GM18502 (cell line): ENCODE results near the gene CCDC148.

Experiments
- ATAC-seq: cut with Tn5 transposase; IDR thresholded peaks from one replicate; pipeline ENCODE4 v1.9.1; 2021; ENCODE audit warnings: mild to moderate bottlenecking; ENCODE audit not compliant: unreplicated experiment, poor library complexity

Gene CCDC148

DNA sequence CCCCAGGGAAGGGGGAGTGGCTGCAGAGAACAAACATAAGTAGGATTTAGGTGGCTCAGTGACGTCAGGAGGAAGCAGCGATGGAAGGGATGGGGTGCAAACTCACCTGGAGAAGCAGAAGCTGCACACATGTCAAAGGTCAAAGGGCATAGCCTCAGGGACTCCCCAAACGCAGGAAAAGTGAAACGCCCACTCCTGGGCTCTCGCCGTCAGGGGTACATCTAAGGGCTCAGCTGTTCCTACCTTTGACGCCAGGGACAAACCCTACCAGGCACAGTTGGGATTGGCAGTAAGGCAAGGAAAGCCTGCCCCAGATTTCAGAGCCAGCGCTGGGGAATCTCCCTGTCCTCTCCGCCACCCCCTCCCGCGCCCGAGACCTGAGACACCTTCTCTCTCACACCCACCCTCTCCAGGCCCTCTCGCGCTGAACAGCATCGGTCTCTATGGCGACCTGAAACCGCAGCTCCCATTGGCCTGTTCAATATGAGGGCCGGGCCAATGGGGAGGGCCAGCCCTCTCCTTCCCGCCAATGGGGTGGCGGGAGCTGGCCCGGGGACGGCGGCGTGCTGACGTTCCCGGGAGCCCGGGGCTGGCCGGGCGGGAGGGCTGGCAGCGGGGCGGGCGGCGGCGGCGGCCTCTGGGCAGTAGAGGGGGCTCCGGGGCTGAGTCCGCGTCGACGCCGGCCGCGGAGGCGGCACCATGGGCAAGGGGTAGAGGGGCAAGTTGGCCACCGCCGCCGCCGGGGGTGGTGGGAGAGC lies at the start of gene CCDC148, which contains the start of gene PKP4:
Gene CCDC148, minus strand, starts transcription at position 445 of the 758 bp plus-strand sequence. Its CDS starts 314 bp downstream, at position 131.
Gene PKP4, plus strand, starts transcription at position 644 of the 758 bp plus-strand sequence. CDS start 76,233 bp downstream, outside the sequence.
- ATAC-seq, result peak; percentile 93

DNA sequence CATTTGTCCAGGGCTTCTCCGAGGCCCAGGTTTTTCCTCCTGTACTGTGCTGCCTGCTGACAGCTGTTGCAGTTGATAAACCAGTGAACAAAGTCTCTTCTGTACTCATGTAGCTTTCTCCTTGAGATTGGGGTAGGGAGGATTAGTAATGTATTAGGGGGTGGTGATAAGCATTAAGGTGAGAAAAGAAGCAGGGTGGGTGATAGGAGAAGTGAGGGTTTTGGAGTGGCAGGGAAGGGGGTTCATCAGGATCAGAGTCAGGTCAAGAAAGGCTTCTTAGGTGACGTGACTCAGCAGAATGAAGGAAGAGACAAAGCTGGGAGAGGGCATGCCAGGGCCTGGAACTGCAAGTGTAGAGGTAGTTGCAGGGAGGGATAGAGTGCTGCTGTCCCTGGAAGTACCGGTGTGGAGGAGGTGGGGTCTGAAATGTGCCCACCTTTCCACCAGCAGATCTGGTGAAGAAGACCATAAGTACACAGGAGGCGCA lies 48.9 kb upstream of the CCDC148 start:
- no peak for ATAC-seq

DNA sequence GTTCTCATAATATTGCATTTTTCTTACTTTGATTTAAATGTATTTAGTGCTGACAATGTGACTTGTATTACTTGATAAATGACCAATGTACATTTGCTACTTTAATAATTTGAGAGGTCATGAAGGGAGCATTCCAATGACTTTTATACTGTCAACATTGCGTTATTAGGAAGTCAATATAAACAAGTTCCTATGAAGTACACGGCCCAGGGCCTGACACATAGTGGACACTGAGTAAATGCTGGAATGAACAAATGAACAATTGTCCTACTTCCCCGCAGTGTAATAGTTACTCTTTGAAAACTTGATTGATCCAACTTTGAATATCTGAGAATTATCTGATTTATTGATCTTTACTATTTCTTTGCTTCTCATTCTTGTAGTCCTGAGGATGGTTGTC lies 47.5 kb upstream of the CCDC148 start:
- ATAC-seq, result no peak

DNA sequence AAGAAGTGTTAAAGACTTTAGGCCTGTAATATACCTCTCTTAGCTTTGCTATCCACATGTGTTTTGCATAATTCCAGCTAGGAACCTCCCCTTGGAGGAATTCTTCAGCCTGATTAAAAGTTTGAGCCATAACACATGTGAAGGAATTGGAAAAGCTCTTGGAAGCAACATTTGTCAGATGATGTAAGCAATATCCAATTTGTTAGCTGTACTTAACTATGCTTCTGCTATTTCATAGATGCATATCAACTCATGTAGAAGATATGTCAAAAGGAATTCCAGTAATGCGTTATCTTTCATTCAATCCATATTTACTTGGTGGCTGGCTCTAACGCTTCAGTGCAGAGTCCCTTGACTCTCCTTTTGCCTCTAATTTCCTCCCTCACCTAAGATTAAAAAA lies 46.4 kb upstream of the CCDC148 start:
- no peak for ATAC-seq

DNA sequence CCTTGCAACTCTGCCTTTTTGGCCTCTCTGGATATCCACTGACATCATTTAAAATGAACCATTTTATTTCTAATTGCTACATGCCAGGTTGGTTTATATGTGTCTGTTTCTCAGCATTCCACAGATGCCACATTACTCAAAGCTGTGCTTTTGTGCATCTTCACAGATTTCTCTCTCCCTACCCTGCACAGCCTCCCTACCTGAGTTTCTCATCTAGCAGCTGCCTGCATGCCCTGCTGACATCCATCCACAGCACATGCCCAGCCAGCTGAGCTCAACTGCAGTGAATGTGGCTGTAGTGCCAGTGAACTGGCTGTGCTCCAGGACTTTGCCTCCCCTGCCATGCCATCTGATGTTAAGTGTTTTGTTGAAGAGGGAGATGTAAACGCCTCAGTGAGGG lies 44.7 kb upstream of the CCDC148 start:
- ATAC-seq, result no peak

DNA sequence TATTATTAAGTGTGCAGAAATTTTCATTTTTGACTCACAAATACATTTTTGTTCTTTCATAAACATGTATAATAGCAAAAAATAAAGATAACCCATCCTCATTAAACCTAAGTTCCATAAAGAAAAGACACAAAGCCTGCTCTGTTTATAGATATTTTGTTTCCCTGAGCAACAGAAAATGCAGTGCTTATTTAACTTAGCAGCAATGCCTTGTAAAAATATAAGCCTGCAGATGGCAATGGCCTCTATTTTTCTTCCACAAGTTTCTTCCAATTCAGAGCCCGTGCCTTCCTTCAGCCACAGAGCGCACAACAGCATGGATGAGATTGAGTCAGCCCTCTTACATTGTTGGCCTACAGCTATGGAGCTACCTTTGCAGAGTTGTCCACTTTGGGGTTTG lies 43.8 kb upstream of the CCDC148 start:
- ATAC-seq, result no peak

DNA sequence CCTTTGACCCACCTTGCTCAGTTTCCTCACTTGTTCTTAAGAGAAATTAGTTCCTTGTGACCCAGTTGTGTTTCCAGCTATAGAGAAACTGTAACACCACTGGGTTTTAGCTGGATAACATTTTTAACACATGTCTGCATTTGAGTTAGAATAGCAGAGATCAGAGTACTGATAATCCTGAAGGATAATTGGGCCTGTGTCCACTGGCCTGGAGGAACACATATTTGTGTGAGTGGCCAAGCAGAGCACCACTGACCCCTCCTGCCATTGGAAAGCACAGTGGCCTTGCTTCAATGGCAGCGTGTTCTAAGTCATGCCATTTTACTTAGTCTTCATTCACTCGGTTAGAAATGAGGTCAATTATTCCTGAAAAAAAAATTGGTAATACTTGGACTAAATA lies 42.8 kb upstream of the CCDC148 start:
- ATAC-seq, result no peak

DNA sequence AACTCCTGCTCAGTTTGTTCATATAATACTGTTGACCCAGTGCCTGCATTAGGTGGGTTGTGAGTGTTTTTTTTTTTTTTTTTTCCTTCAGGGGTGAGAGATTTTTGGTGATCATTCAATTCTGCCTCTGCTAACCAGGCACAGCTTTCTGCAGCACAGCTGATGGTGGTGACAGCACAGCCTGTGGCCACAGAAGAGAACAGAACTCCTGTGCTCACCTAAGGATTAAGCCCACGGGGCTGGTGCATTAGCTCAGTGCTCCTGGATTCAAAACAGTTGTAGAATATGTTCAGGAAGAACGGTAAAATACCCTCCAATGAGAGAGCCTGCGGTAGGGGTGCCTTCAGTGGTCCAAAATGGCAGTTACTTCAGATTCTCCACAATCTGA lies 42.2 kb upstream of the CCDC148 start:
- no peak for ATAC-seq

DNA sequence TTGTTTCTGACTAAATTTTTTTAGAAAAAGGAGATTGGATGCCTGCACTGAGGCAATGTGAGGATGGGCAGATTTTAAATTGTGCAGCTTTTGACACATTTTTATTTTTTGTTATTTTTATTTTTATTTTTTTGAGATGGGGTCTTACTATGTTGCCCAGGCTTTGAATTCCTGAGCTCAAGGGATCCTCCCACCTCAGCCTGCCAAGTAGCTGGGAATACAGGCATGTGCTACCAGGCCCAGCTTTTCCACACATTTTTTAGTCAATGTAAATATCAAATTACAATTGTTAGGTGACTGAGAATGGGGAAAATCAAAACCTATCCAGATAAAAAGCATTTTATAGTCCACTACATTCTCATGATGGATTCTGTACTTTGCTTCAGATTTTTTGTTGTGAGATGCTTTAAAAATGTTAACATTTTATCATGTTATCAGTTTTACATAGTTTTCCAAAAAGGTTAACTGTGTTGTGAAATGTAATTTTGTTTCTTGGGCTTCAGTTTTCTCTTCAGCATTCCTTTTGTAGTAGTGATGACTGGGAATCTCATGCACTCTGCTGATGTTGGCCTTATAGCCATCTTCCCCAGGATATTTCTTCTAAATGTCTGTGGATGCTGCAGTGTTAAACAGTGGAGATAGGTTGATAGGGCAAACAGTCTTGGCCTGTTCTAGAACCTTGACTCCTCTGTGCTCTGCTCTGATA lies 41.6 kb upstream of the CCDC148 start:
- ATAC-seq, result no peak

DNA sequence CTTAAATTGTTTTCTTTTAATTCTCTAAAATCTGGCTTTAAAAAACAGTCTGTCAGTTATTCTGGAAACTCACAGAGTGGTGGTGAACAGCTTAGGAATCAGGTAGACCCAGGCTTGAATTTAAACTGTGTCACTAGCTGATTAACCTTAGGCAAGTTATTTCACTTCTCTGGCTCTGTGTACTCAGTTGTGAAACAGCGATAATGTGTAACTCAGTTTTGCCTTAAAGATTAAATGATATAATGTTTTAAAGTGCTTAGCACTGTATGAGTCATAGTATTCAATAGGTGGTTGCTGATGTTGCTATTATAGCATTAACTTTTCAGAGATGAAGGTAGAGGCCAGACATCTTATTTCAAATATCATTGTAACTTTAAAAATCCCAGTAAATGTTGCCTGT lies 40.9 kb upstream of the CCDC148 start:
- no peak for ATAC-seq

DNA sequence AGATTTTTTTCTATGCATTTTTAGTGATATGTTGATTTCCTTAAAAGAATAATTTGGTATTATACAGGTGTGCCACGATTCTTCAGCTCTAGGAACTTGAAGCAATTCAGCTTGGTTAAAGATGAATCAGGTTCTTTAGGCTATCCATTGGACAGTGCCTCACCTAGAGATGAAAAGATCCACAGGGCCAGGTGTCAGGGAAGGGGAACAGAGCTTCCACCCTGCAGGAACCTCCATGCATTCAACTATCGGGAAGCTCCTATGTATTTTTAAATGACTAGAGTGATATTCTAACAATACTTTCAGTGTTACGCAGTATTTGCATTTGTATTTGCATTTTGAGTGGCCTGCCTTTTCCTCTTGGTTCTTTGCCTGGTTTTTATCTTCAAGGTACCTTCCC lies 40.4 kb upstream of the CCDC148 start:
- no peak for ATAC-seq

DNA sequence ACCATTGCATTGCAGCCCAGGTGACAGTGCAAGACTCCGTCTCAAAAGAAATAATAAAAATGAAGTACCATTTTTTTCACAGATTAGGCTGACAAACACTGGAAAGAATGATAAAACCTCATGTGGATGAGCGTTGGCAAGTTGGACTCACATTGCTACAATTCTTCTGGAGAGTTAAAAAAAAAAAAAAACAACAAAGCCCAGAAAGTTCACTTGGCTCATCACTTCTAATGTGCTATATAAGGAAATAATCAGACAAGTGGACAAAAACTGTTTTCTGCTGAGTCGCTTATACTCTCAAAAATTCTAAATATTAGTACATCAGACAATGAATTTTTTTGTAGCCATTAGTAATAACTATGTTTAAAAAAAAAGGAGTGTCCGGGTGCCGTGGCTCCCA lies 38.6 kb upstream of the CCDC148 start:
- ATAC-seq, result no peak

DNA sequence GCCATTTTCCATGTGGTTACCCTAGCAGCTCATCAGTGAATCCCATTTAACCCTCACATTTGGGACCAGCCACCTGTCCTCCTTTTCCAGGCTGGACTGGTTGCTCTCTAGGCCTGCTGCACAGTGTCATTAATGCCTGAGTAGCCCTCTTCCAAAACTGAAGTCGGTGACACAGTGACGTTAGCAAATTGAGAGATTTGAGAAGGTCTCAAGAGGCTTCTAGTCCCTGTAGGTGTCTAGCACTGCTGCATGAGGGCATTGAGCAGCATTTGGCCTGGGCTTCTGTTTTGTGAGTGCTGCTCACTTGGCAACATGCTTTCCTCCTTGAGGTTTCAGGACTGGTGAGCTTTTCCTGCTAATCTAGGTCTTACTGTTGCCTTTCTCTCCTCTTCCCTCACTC lies 36.9 kb upstream of the CCDC148 start:
- ATAC-seq, result no peak

DNA sequence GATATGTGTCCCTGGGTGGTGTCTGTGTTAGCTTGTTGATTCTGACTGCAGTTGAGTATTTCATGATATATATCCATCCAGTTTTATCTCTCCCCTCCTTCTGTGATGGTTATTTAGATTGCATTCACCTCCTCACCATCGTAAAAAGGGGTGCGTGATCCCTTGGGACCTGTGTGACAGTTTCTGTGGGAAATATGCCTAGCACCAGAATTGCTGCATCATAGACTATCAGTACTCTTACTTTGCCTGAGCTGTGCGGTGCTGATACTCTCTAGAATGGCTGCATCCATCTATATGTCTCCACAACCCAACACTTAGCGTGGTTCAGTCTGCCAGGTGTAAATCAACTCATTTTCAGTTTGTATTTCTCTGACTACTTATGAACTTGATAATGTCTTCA lies 34.5 kb upstream of the CCDC148 start:
- no peak for ATAC-seq

DNA sequence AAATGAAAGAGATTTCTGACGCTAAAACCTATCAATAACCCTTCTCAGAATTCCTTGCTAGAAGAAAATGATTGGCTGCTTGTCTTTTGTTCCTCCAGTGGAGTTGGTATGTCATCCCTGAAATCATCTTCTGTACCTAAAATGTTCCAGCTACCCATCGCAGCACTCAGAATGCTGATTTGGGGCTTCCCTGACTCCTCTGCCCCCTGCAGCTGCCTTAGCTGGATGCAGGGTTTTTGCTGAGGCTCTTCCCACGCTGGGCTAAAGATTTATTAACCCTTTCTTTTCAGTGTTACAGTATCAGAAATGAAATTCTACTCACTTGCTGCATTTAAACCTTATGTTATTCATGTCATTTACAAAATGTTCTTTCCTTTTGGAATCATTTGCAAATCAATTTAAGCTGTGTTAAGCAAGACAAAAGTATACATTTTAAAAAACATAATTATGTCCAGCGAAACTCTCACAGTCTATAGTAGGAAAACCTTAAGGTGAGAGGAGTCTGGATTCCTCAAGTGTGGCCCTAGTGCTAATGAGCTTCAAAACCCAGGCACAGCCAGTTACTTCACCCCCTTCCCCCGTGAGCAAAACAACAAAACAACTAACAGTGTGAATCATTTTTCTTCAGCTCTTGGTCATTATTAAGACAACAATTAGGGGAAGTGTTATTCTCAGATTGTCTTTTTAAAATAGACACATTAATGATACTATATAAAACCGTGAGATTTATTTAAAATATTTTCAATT lies 33.0 kb upstream of the CCDC148 start:
- ATAC-seq, result no peak

DNA sequence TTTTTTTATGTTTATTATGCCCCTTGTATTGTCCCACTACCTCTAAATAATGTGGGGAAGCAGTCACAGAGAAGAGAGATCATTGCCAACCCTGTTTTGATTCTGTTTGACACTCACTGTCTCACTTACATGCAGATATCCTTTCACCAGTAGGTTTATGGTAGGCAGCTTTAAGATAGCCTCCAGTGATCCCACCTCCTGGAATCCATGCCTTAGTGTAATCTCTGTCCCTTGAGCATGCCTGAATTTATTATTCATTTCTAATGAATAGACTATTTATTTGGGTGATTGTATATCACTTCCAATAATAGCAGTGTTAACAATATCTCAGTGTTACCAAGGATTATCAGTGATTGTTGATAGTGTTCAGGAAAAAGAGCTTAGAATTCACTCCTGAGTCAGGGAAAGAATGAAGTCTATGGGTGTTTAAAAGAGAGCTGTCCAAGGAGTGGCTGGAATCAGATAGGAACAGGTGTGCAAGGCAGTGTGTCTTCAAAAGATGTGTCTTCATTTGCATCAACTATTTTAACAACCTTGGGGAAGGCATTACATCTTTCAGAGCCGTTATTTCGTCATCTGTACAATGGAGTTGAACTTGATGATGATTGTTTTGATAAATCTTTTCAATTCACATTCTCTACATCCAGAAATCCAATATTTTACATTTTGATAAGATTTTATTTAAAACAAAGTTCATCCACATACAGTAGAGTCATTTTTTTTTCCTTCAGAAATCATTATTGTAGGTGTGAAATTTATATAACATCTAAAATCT lies 32.1 kb upstream of the CCDC148 start:
- no peak for ATAC-seq

DNA sequence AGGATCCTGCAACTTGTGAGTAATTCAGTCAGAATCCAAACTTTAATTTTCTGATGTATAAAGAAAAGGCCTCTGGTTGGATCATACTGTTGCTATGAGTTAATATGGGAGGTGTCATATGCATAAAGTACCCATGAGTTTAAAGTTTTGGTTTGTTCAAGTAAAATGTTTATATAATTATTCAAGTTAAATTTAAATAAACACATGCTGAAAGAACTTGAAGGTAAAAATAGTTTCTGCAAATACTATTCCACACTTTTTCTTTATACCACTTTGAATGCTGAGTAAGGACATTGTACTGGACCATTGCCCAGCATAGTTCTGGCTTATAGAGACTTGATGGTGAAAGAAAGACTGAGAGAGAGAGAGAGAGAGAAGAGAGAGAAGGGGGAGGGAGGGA lies 30.9 kb upstream of the CCDC148 start:
- no peak for ATAC-seq

DNA sequence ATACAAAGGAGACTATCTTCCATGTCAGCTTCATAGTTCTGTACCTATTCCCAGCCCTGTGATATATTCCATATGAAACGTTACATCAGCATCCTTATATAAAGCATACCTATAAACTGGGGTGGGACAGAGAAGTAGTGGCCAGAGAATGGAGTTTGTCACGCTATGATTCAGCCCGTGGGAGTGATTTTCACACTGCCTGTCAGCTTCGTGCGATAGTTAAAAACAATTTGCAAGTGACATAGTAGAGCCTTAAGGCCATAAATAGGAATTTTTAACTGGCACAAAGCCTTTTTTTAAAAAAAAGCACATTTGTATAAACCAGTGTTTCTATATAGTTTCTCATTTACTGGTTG lies 30.4 kb upstream of the CCDC148 start:
- no peak for ATAC-seq

DNA sequence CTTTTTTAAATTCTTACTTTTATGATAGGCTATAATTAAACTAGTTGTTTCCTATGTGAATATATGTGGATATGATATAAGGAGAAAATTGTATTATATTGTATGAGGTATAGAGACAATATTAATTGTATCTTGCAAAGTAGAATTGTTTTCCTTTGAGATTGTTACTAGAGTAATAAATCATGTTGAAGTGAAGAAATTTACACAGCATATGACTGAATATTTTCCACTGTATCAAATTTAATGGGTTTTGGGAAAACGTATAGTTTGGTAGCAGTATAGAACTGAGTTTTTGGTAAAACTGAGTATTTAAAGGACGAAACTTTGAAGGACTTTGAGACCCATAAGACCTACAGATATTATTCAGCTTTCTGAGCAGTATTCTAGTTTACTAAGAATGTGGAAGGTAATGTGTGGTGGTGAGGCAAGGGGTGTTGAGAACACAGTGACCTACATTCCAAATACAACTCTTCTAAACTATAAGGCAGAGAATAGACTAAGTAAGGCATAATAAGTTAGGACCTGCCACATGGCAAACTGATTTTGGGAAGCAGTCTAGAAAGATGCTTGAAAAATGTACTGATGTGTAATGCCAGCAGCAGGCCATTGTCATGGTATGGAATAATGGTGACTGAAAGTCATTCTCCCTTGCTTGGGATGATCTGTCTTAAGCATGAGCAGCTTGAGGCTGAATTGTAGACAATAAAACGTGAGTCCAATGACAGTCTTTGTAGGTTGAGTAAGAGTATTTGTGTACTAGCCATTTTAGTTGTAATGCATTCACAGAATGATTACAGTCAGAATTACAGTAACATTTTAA lies 29.8 kb upstream of the CCDC148 start:
- ATAC-seq, result no peak
